Osteoblast (primary cell): Measurements from ENCODE around the gene GMCL1. TPM values are rescaled to one million over a fixed set of nuclear protein-coding genes. Genes with fewer than 3 reads are reported as not detected.

Experiments
- DNase-seq: peaks from one replicate; pipeline ENCODE4 v3.0.0; 2011; ENCODE audit warnings: low spot score, mixed read lengths; ENCODE audit not compliant: insufficient read length; ENCODE audit errors: missing footprints
- H2AFZ ChIP-seq: 2 replicates; pipeline ENCODE4 v1.6.0; 2011; ENCODE audit warnings: mild to moderate bottlenecking, low read length
- H3K27ac ChIP-seq: 2 replicates; pipeline ENCODE4 v1.5.1; 2011; ENCODE audit warnings: mild to moderate bottlenecking, low read depth, low read length, moderate library complexity
- H3K27me3 ChIP-seq: 2 replicates; pipeline ENCODE4 v1.6.0; 2012; ENCODE audit warnings: mild to moderate bottlenecking, control low read depth, inconsistent platforms, low read length, moderate library complexity; ENCODE audit not compliant: insufficient read depth
- H3K36me3 ChIP-seq: 2 replicates; pipeline ENCODE4 v1.5.1; 2011; ENCODE audit warnings: mild to moderate bottlenecking, low read length, control low read depth, moderate library complexity; ENCODE audit not compliant: insufficient read depth
- H3K4me1 ChIP-seq: 2 replicates; pipeline ENCODE4 v1.5.1; 2011; ENCODE audit warnings: mild to moderate bottlenecking, low read length, control low read depth, moderate library complexity; ENCODE audit not compliant: insufficient read depth
- H3K4me2 ChIP-seq: 2 replicates; pipeline ENCODE4 v1.6.0; 2011; ENCODE audit warnings: mild to moderate bottlenecking, low read length; ENCODE audit not compliant: insufficient read depth
- H3K4me3 ChIP-seq: fragments of 200-600 bp; sonication (generic); 3 replicates; pipeline ENCODE4 v1.5.1; 2012; ENCODE audit warnings: mild to moderate bottlenecking, low read length, inconsistent platforms; ENCODE audit not compliant: insufficient read depth
- H3K79me2 ChIP-seq: 2 replicates; pipeline ENCODE4 v1.6.0; 2012; ENCODE audit warnings: mild to moderate bottlenecking, low read length, control low read depth, inconsistent platforms; ENCODE audit not compliant: insufficient read depth
- H3K9me3 ChIP-seq: 2 replicates; pipeline ENCODE4 v1.5.1; 2011; ENCODE audit warnings: low read depth, low read length, control low read depth
- H4K20me1 ChIP-seq: 2 replicates; pipeline ENCODE4 v1.6.0; 2012; ENCODE audit warnings: mild to moderate bottlenecking, low read length, control low read depth; ENCODE audit not compliant: insufficient read depth
- CTCF ChIP-seq: IDR thresholded peaks from 2 replicates; pipeline ENCODE4 v1.5.1; 2011; ENCODE audit warnings: mild to moderate bottlenecking, low read depth, low read length, moderate library complexity; ENCODE audit errors: extremely low read depth
- total RNA-seq: library from RNA; depleted of rRNA; stranded (reverse); fragments of >200 nt; gene quantifications from 2 replicates; pipeline ENCODE4 v1.2.3, GENCODE V29; 2012

Gene GMCL1
- total RNA-seq: 8.7 and 11.2 TPM in 2 replicates

DNA sequence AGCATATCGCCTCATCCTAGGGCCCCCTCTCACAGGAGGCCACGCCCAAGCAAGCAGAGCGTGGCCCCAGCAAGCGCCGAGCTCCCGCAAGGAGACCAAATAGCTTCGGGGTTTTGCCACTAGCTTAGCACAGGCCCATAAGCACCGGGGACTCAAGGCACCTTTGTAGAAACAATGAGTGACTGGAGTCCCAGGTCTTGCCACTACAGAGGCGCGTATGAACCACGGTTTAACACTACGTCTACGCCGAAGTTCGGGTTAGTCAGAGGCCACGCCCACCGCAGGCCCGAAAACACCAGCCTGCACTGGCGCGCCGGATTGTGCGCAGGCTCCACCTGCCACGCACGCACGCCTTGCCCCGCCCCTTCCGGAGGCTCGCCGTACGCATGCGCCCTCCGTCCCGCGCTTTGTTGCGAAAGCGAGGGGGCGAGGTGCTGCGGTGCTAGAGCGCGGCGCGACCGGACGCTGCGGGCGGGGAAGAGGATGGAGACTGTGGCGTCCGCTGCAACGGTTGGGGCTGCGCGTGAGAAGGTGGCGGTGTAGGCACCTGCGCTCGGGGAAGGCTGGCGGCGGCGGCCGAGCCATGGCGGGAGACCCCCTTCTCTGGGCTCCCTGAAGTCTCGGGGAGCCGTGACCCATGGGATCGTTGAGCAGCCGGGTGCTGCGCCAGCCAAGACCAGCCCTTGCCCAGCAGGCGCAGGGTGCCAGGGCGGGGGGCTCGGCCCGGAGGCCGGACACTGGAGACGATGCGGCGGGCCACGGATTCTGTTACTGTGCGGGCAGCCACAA, at the start of gene GMCL1:
Gene GMCL1, plus strand, starts transcription at position 405 of the 789 bp plus-strand sequence. Its CDS starts 233 bp downstream, at position 638.
- Histone ChIP-seq H3K4me3 (peak within 1 kb of the TSS; percentile 93), H3K4me1 (peaks cover 21% of the 10 kb centered on the region), H2AFZ (peak within 1 kb of the TSS; percentile 99), H4K20me1 (no peaks in the 10 kb centered on the region), H3K27ac (peak within 1 kb of the TSS; percentile 98), H3K27me3 (no peaks in the 10 kb centered on the region), H3K79me2 (peaks cover 43% of the 10 kb centered on the region), H3K9me3 (no peaks in the 10 kb centered on the region), H3K36me3 (no peaks in the 10 kb centered on the region), H3K4me2 (peak within 1 kb of the TSS; percentile 99)
- DNase-seq: peak; percentile 95
- no peak for TF ChIP-seq CTCF

DNA sequence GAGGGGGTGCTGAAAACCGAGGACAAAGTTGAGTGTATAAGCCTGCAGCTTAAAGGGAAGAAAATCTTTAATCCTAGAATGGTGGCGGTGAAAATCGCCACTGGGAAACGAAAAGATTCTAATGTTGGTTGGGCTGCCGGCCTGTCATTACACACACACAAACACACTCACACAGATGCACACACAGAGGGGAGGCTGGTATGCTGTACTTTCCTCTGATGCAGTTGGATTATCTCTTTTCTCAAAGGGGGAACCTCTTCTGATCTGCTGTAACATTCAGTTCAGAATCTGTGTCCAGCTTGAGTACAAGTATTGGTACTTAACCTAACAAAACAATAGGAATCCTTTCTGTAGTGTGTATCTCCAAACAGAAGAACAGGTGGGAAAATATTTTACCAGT, 48.5 kb upstream of the GMCL1 start:
- TF ChIP-seq CTCF: no peak
- DNase-seq: no peak
- Histone ChIP-seq H3K27ac (no peak overlapping the region), H2AFZ (no peak overlapping the region), H3K79me2 (peaks cover 5% of the 10 kb centered on the region), H4K20me1 (no peaks in the 10 kb centered on the region), H3K36me3 (no peaks in the 10 kb centered on the region), H3K9me3 (no peaks in the 10 kb centered on the region), H3K27me3 (no peaks in the 10 kb centered on the region), H3K4me3 (no peak overlapping the region), H3K4me2 (no peak overlapping the region), H3K4me1 (no peaks in the 10 kb centered on the region)

DNA sequence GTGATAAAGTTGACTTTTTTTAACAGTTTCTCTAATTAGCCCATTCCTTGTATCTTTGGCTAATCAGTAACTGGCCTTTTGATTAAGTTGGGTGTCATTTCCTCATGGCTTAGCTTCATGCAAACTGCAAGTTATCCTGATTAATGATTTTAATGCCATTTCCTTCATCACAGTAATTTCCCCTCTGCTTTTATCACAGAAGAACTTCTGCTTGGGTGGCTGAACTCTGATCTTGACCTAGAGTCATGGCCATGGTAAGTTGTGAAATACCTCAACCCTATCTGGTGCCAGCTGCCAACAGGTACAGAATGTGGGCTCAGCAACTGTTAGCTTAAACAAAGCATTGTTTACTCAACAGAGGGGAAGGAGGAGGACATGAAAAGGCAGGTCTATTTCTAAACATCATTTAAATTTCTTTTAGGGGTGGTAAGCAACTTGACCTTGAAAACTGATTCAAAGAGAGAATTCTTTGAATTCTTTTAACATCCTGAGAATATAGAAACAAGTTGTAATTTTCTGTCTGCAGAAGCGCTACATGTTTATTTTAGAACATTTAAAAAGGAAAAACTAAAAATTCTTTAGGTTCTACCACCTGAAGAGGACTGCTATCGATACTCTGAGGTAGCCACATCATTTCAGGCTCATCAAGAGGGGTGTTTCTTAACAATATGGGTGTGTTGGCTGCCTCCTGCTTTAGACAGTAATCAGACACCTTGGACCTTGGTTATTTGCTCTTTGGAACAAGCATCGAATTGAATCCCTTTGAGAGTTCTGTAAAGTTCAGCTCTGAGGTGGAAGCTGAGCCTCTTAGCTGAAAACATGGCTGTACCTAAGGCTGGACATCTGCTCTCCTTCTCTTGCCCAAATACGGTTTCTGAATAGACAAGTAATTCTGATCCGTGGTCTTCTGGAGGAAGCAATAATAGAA, 47.9 kb upstream of the GMCL1 start:
- no peak overlapping the region for H3K27ac ChIP-seq
- no peak overlapping the region for H2AFZ ChIP-seq
- H4K20me1 ChIP-seq: no peaks in the 10 kb centered on the region
- TF ChIP-seq CTCF: no peak
- H3K9me3 ChIP-seq: no peaks in the 10 kb centered on the region
- no peak for DNase-seq
- H3K4me3 ChIP-seq: no peak overlapping the region
- no peaks in the 10 kb centered on the region for H3K4me1 ChIP-seq
- peaks cover 5% of the 10 kb centered on the region for H3K79me2 ChIP-seq
- H3K4me2 ChIP-seq: no peak overlapping the region
- H3K27me3 ChIP-seq: no peaks in the 10 kb centered on the region
- H3K36me3 ChIP-seq: no peaks in the 10 kb centered on the region

GRCh38 chr2:69784228-69784627, 45.2 kb upstream of the GMCL1 start:
- no peak overlapping the region for H2AFZ ChIP-seq
- no peak overlapping the region for H3K4me2 ChIP-seq
- no peaks in the 10 kb centered on the region for H3K79me2 ChIP-seq
- no peaks in the 10 kb centered on the region for H3K27me3 ChIP-seq
- H3K4me1 ChIP-seq: peaks cover 4% of the 10 kb centered on the region
- no peaks in the 10 kb centered on the region for H3K36me3 ChIP-seq
- no peaks in the 10 kb centered on the region for H4K20me1 ChIP-seq
- H3K4me3 ChIP-seq: no peak overlapping the region
- no peak for TF ChIP-seq CTCF
- no peaks in the 10 kb centered on the region for H3K9me3 ChIP-seq
- H3K27ac ChIP-seq: no peak overlapping the region
- no peak for DNase-seq
